ENCODE results near the gene PRND.

- TF ChIP-seq POLR2A (IDR thresholded peaks at IDR 0.05; ENCODE audit: extremely low read depth, insufficient read length) = no peak
- TF ChIP-seq CTCF (IDR thresholded peaks at IDR 0.05; ENCODE audit: low read depth, low read length) = no peak
These were observed 43.9 kb upstream of the PRND start for GRCh38 chr20:4677846-4678245.
